Measurements from ENCODE around the gene CPA1.

CPA1 gene

GRCh38 chr7:130436253-130436652 lies 56.0 kb downstream of the CPA1 start:
- no peaks in the 10 kb centered on the region for H3K9me3 ChIP-seq (ENCODE audit: low read length)
- TF ChIP-seq CTCF (IDR thresholded peaks at IDR 0.05; ENCODE audit: low read length) (no peak), EZH2 (IDR thresholded peaks at IDR 0.05; ENCODE audit: borderline replicate concordance, low read length) (no peak)
- H3K79me2 ChIP-seq (ENCODE audit: insufficient read depth, low read length) = 0 out of 2 replicates have a peak, but pooled peaks cover 4% of the 10 kb centered on the region
- no peak overlapping the region for H3K4me3 ChIP-seq (ENCODE audit: low read depth, low read length, poor library complexity, severe bottlenecking)
- no peaks in the 10 kb centered on the region for H3F3A ChIP-seq (ENCODE audit: insufficient read depth, low read length)
- H3K9me2 ChIP-seq (ENCODE audit: low read depth, low read length) = no peaks in the 10 kb centered on the region
- H3K27ac ChIP-seq (ENCODE audit: low read depth, low read length, poor library complexity, severe bottlenecking) = no peak overlapping the region
- H3K27me3 ChIP-seq (ENCODE audit: insufficient read depth, low read length) = no peaks in the 10 kb centered on the region
- H2AFZ ChIP-seq (ENCODE audit: low read length) = no peak overlapping the region
- H4K20me1 ChIP-seq (ENCODE audit: insufficient read depth, low read length) = no peaks in the 10 kb centered on the region
- H3K9ac ChIP-seq (ENCODE audit: low read length) = no peak overlapping the region
- peaks cover 5% of the 10 kb centered on the region for H3K36me3 ChIP-seq (ENCODE audit: insufficient read depth, low read length)
- H3K4me2 ChIP-seq (ENCODE audit: low read length) = no peak overlapping the region
- H3K4me1 ChIP-seq (ENCODE audit: insufficient read depth, low read length, severe bottlenecking) = peaks cover 29% of the 10 kb centered on the region
